ENCODE results near the gene METTL8. TPM values are rescaled to one million over a fixed set of nuclear protein-coding genes. Genes with fewer than 3 reads are reported as not detected.
"Not testable (repeated sequence)": the region's sequence is repeated elsewhere in the genome, so short reads cannot be mapped to it uniquely, and the experiment has no call there.

The METTL8 gene
- total RNA-seq, 3 donors from 2014 or later: 30.1 to 38.6 (median 30.8) TPM

DNA sequence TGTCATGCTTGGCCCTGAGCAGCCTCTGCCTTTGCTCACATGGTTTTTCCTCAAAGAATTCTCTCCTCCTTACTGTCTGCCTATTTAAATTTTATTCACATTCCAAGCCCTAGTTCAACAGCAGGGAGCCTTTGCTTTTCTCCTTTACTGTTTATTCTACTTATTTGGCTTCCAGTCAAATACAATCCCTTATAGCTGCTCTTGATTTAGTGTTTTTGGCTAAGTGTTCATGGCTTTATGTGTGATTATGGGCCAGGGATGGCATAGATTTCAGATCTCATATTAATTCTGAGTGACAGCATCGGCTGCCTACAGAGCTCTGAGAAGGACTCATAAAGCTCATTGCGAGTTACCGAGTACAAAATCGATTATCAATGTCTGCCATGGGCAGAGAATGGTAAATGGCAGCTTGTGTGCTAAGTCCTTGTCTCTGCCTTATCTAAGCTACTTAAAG is 106.7 kb downstream of the METTL8 start:
- peak overlapping the region; percentile 69 for H3K4me3 Mint-ChIP-seq
- peaks cover 41% of the 10 kb centered on the region for H3K4me1 Mint-ChIP-seq (ENCODE audit: low read depth)
- DNase-seq (no peak), ATAC-seq (no peak)
- H3K9me3 Mint-ChIP-seq: no peaks in the 10 kb centered on the region
- no peaks in the 10 kb centered on the region for H3K27me3 Mint-ChIP-seq (ENCODE audit: low read depth)
- H3K36me3 Mint-ChIP-seq (ENCODE audit: insufficient read depth): peaks cover 8% of the 10 kb centered on the region

DNA sequence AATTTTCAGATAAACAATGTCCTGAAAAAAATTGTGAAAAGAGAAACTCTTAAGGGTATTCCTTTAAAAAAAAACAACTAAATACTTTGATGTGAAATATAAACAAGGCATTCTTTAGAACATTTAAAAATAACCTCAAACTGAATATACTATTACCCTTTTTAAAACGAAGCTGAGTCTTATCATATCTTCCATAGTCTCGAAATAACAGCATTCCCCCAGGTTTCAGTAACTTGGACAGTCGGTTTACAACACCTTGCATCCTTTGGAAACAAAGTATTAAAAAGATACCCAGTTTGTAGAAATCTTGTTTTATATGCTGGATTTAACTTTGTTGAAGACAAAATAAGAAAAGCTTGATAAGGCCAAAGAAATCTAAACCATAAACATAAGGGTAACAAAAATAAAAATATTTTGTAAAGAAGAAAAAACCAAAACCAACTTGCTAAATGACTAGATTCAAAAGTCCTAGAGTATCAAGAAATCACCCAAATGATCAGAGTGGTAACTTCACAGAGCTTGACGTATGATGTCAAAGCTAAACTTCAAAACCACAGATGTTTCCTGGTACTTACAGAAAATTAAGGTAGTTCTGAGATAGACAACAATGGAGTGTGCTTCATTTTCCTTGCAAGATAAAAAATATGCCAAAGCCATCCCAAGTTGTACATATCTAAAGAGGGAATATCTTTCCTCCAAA is 107.8 kb downstream of the METTL8 start:
- ATAC-seq (peak; percentile 90 to 91), DNase-seq (no peak)
- Mint-ChIP-seq H3K4me1 (ENCODE audit: low read depth) (peaks cover 48% of the 10 kb centered on the region), H3K9me3 (no peaks in the 10 kb centered on the region), H3K4me3 (peak overlapping the region; percentile 69), H3K27me3 (ENCODE audit: low read depth) (no peaks in the 10 kb centered on the region), H3K36me3 (ENCODE audit: insufficient read depth) (peaks cover 12% of the 10 kb centered on the region)

DNA sequence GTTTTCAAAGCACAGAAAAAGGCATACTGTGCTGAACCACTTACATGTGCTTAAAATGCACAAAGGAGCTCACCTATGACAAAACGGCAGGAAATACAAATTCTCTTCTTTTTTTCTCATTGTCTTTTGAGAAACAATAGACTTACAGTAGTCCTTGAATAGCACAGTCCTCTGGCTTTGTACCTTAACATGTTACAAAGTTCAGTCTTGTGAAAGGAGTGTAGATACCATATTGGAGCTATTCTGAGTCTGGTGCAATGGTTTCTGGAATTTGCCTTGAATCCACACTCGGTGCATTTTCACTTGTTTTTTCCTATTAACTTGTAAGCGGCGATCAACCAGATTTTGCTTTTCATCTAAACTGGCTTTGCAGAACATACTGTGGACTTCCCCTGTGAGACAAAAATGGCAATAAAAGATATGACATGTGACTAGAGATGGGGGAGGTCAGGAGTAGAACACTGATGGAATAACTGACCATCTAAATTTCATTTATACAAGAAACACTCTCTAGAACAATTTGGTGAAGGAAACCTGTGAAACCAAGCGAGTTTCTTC is 109.7 kb downstream of the METTL8 start:
- peaks cover 66% of the 10 kb centered on the region for H3K4me1 Mint-ChIP-seq (ENCODE audit: low read depth)
- peaks cover 19% of the 10 kb centered on the region for H3K36me3 Mint-ChIP-seq (ENCODE audit: insufficient read depth)
- H3K27me3 Mint-ChIP-seq (ENCODE audit: low read depth): no peaks in the 10 kb centered on the region
- ATAC-seq (no peak), DNase-seq (no peak)
- no peaks in the 10 kb centered on the region for H3K9me3 Mint-ChIP-seq
- H3K4me3 Mint-ChIP-seq: peak overlapping the region; percentile 3

DNA sequence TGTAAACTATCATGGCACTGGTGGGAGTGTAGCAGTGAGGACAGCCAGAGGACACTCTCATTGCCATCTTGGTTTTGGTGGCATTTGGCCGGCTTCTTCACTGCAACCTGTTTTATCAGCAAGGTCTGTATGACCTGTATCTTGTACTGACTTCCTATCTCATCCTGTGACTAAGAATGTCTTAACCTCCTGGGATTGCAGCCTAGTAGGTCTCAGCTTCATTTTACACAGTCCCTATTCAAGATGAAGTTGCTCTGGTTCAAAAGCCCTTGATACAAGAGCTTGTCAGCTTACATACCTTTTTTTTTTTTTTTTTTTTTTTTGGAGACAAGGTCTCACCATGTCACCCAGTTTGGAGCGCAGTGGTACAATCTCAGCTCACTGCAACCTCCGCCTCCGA is 110.9 kb downstream of the METTL8 start:
- no peaks in the 10 kb centered on the region for H3K9me3 Mint-ChIP-seq
- no peak overlapping the region for H3K4me3 Mint-ChIP-seq
- peaks cover 73% of the 10 kb centered on the region for H3K4me1 Mint-ChIP-seq (ENCODE audit: low read depth)
- H3K36me3 Mint-ChIP-seq (ENCODE audit: insufficient read depth): peaks cover 17% of the 10 kb centered on the region
- ATAC-seq (no peak), DNase-seq (no peak)
- H3K27me3 Mint-ChIP-seq (ENCODE audit: low read depth): no peaks in the 10 kb centered on the region

DNA sequence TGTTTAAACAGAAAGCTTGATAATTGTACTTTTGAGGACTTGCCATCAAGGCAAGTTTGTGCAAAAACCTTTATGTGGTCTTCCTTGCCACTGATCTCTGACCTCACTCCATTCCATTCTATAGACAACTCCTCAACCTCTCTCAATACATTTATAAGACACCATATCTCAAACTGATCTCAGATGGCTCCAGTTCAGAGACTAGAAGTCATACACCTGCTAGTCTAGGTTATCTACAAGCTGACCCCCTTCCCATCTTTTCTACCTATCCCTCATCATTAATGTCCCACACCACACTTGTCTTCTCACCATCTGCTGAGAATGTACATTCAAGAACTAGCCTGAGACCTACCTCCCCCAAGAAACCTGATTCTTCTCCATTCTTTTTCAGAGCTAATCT is 113.1 kb downstream of the METTL8 start:
- DNase-seq (no peak), ATAC-seq (no peak)
- no peak overlapping the region for H3K4me3 Mint-ChIP-seq
- H3K9me3 Mint-ChIP-seq: no peaks in the 10 kb centered on the region
- peaks cover 70% of the 10 kb centered on the region for H3K4me1 Mint-ChIP-seq (ENCODE audit: low read depth)
- peaks cover 16% of the 10 kb centered on the region for H3K36me3 Mint-ChIP-seq (ENCODE audit: insufficient read depth)
- H3K27me3 Mint-ChIP-seq (ENCODE audit: low read depth): no peaks in the 10 kb centered on the region

DNA sequence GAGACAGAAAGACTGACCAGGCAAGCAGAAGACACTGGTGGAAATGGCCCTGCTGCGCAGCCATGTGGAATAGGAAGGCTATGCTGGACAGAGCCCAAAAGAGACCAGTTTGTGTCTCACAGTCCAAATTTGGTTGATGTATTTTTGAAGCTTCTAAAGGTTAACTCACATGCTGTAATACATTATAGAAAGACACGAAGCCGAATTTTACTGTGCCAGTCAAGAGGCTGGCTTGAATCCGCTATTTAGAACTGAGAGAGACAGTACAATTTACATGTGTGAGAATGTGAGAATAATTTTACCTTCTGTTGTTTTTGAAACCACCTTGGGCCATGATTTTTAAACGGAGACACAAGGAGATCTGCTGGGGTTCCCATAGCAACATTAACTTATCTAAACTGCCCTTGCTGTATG is 113.6 kb downstream of the METTL8 start:
- peak overlapping the region; percentile 66 for H3K4me3 Mint-ChIP-seq
- H3K9me3 Mint-ChIP-seq: no peaks in the 10 kb centered on the region
- DNase-seq: no peak
- no peaks in the 10 kb centered on the region for H3K27me3 Mint-ChIP-seq (ENCODE audit: low read depth)
- H3K36me3 Mint-ChIP-seq (ENCODE audit: insufficient read depth): peaks cover 16% of the 10 kb centered on the region
- no peak for ATAC-seq
- peaks cover 65% of the 10 kb centered on the region for H3K4me1 Mint-ChIP-seq (ENCODE audit: low read depth)

DNA sequence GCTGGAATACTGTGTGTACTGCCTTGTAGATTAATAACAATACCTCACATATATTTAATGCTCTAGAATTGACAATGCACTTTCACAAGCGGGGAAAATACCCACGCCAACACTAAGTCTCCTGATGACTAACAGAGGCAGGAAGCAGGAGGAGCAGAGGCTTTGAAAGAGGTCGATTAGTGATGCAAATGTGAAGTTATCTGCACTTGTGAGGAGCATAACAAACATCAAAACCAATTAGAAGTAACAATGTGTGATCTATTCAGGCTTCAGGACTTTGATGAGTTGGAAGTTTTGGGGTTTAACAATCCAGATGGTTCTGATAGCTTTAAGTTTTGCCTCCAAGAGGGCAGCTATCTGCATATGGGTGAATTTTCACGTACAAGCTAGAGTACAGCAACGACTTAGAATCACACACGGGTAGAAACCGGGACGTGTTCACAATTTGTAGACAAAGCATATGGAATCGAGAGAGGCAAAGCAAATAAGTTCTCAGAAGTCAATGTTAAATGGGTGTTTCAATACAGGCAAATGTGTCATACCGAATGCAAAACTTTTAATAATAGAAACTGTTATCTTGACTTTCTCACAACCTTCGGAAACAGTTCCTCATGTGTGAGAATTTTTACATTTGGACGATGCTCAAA is 114.5 kb downstream of the METTL8 start:
- H3K9me3 Mint-ChIP-seq: no peaks in the 10 kb centered on the region

DNA sequence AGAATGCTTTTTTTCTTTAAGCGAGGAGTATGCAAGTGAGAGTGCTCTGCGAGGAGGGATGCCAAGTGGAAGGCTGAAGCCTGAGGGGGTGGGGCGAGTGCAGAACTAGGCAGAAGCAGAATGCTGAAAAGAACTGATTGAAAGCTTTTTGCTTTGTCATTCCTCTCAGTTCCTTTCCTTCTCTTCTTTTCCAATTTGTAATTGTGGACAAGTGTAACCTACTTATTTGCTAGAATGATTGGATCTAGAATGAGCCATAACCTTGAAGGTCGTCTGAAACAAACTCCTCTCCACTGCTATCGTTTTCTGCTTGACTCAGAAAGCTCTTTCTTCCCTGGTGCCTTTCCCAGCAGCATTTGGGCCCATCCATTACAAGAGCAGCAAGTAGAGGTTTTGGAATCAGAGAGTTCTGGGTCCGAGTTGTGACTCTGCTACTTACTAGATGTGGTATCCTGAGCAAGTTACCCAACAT is 115.3 kb downstream of the METTL8 start:
- H3K4me1 Mint-ChIP-seq (ENCODE audit: low read depth): peaks cover 58% of the 10 kb centered on the region
- ATAC-seq (peak; percentile 17 to 33), DNase-seq (no peak)
- H3K9me3 Mint-ChIP-seq: no peaks in the 10 kb centered on the region
- peak overlapping the region; percentile 66 for H3K4me3 Mint-ChIP-seq
- no peaks in the 10 kb centered on the region for H3K27me3 Mint-ChIP-seq (ENCODE audit: low read depth)
- H3K36me3 Mint-ChIP-seq (ENCODE audit: insufficient read depth): peaks cover 11% of the 10 kb centered on the region

More for the DNA sequence above, 114.5 kb downstream of the METTL8 start:
- peaks cover 15% of the 10 kb centered on the region for H3K36me3 Mint-ChIP-seq (ENCODE audit: insufficient read depth)
- H3K4me3 Mint-ChIP-seq: peak overlapping the region; percentile 66
- peak; percentile 35 for DNase-seq
- peak; percentile 81 to 86 for ATAC-seq
- H3K27me3 Mint-ChIP-seq (ENCODE audit: low read depth): no peaks in the 10 kb centered on the region
- peaks cover 63% of the 10 kb centered on the region for H3K4me1 Mint-ChIP-seq (ENCODE audit: low read depth)

DNA sequence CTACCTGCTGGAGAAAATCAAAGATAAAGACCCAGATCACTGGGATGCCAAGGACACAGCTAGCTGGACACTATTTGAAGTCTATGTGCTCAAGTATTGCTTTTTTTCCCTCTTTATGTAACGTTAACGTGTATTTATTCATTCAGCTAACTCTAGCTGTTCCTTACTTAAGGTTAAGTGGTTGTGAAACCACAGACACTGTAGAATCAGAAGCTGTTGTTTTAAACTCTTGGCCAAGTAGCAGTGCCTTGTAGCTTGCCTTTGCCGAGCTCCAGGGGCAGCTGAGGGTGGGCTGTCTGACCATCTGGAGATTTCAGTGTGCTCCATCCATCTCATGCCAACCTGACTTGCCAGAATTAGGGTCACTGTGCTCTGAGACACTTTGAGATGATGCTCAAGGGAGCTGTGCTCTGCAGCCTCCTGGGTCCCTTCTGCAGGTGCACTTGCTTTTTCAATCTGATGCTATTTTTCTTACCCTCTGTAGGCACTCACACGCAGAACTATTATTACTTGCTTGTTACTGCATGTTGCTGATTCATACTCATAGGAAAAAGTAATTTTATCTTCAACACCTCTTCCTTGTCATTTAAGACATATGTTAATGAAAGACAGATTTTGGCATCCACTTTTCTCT is 116.2 kb downstream of the METTL8 start:
- DNase-seq (no peak), ATAC-seq (peak; percentile 39 to 50)
- Mint-ChIP-seq H3K9me3 (no peaks in the 10 kb centered on the region), H3K4me1 (ENCODE audit: low read depth) (peaks cover 57% of the 10 kb centered on the region), H3K4me3 (no peak overlapping the region), H3K36me3 (ENCODE audit: insufficient read depth) (peaks cover 10% of the 10 kb centered on the region), H3K27me3 (ENCODE audit: low read depth) (no peaks in the 10 kb centered on the region)

DNA sequence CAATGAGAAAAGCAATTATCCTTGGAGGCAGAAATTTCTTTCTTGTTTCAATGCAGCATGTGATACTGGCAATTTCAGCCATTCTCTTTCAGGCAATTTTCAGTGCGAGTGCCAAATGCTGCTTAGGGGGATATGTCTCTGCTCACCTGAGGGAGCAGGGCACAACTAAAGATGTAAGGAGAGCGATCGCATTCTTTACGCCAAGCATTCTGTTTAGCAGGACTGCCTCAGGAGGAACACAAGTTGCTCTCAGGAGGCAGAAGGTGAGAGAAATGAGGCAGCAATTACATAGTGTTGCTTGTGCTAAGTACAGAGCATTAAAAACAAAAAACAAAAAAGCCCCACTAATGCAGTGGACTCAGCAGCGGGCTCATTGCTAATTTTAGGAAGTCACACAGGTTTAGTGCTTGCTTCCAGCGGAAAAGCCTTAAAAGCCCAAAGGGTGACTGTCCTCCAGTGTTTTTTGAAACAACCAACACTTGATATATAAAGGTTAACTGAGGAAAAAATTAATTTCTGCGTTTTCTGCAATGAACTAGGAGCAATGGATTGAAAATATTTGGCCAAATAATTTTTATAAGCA is 116.9 kb downstream of the METTL8 start:
- H3K27me3 Mint-ChIP-seq (ENCODE audit: low read depth): no peaks in the 10 kb centered on the region
- H3K9me3 Mint-ChIP-seq: peaks cover 2% of the 10 kb centered on the region
- no peak for ATAC-seq
- H3K4me1 Mint-ChIP-seq (ENCODE audit: low read depth): peaks cover 57% of the 10 kb centered on the region
- no peak for DNase-seq
- no peak overlapping the region for H3K4me3 Mint-ChIP-seq
- peaks cover 10% of the 10 kb centered on the region for H3K36me3 Mint-ChIP-seq (ENCODE audit: insufficient read depth)

DNA sequence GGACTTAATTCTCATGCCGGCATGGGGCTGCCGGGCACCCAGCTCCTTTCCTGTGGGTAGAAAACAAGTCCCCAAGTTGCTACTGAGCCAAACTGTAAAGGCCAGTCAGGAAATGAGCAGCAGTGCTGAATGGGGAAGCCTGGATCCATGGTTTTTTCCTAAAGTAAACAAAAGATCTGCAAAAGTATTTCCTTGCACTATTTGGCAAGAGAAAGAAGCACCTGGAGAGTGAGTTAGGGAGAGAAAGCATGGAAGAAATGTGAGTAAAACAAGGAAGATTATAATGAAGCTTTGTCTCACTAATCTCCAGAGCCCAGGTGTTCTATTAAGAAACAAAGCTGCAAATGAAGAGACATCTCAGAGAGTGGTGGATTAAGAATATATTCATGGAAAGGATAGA is 117.6 kb downstream of the METTL8 start:
- peaks cover 52% of the 10 kb centered on the region for H3K4me1 Mint-ChIP-seq (ENCODE audit: low read depth)
- ATAC-seq: no peak

DNA sequence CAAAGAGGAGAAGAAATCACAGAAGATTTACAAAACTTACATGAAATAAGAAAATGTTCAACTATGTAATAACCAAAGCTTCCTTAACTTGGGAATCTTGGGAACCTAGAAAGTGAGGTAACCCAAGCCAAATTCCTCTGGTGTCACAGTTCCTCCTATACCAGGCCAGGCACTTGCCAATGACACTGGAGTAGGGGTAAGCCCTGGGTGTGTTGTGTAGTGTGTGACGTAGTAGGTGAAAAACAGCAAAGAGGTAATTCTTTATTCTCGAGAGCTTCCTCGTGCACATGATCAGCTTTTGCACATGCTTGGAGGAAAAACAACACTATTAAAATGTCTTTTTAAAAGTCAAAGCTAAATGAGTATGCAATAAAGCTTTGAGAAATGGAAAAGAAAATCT is 118.0 kb downstream of the METTL8 start:
- no peak for DNase-seq
- Mint-ChIP-seq H3K4me3 (no peak overlapping the region), H3K27me3 (ENCODE audit: low read depth) (no peaks in the 10 kb centered on the region), H3K36me3 (ENCODE audit: insufficient read depth) (peaks cover 5% of the 10 kb centered on the region), H3K9me3 (peaks cover 13% of the 10 kb centered on the region), H3K4me1 (ENCODE audit: low read depth) (peaks cover 50% of the 10 kb centered on the region)
- no peak for ATAC-seq

More for the DNA sequence above, 117.6 kb downstream of the METTL8 start:
- Mint-ChIP-seq H3K27me3 (ENCODE audit: low read depth) (no peaks in the 10 kb centered on the region), H3K36me3 (ENCODE audit: insufficient read depth) (peaks cover 9% of the 10 kb centered on the region), H3K4me3 (no peak overlapping the region), H3K9me3 (peaks cover 9% of the 10 kb centered on the region)
- DNase-seq: no peak

DNA sequence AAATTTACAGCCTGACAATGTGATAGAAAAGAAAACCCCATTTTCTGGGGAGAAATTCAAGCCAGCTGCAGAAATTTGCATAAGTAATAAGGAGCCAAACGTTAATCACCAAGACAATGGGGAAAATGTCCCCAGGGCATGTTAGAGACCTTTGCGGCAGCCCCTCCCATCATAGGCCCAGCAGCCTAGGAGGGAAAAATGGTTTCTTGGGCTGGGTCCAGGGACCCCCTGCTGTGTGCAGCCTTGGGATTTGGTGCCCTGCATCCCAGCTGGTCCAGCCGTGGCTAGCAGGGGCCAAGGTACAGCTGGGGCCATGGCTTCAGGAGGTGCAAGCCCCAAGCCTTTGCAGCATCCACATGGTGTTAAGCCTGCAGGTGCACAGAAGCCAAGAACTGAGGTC is 121.6 kb downstream of the METTL8 start:
- H3K4me1 Mint-ChIP-seq (ENCODE audit: low read depth): peaks cover 15% of the 10 kb centered on the region
- H3K4me3 Mint-ChIP-seq; H3K27me3 Mint-ChIP-seq (ENCODE audit: low read depth); DNase-seq; H3K36me3 Mint-ChIP-seq (ENCODE audit: insufficient read depth); ATAC-seq: not testable (repeated sequence)
- peaks cover 14% of the 10 kb centered on the region for H3K9me3 Mint-ChIP-seq

DNA sequence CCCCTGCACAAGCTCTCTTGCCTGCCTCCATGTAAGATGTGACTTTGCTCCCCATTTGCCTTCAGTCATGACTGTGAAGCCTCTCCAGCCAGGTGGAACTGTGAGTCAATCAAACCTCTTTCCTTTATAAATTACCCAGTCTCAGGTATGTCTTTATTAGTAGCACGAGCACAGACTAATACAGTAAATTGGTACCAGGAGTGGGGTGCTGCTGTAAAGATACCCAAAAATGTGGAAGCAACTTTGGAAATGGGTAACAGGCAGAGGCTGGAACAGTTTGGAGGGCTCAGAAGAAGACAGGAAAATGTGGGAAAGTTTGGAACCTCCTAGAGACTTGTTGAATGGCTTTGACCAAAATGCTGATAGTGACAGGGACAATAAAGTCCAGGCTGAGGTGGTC is 122.2 kb downstream of the METTL8 start:
- not testable (repeated sequence) for DNase-seq; ATAC-seq; H3K4me1 Mint-ChIP-seq (ENCODE audit: low read depth); H3K4me3 Mint-ChIP-seq; H3K36me3 Mint-ChIP-seq (ENCODE audit: insufficient read depth); H3K27me3 Mint-ChIP-seq (ENCODE audit: low read depth)
- peaks cover 14% of the 10 kb centered on the region for H3K9me3 Mint-ChIP-seq

Measured in activated T-cell treated with anti-CD3 and anti-CD28 coated beads, Interleukin-2, amount 50 U/mL, for 4 hours (primary cell).